Esophagus squamous epithelium (tissue), 4 donors: ENCODE measurements around the gene KCNMB2.

Experiments
- POLR2A ChIP-seq, 4 donors: fragments of 450-650 bp; IDR thresholded peaks; one replicate each; pipeline ENCODE4 v1.6.1; 2017; ENCODE audit warnings: antibody characterized with exemption in 4 of 4, mild to moderate bottlenecking in 4 of 4, moderate library complexity in 3 of 4
- TF ChIP-seq, protein P1 (sequence below), 6 experiments: fragments of 450-650 bp in 4 of 6; fragments of 200-600 bp in 2 of 6; sonication (generic) in 2 of 6; IDR thresholded peaks; one replicate each; pipeline ENCODE4 v1.5.1; 2016 to 2019; ENCODE audit warnings: antibody characterized with exemption in 6 of 6, mild to moderate bottlenecking in 4 of 6, moderate library complexity in 4 of 6

DNA sequence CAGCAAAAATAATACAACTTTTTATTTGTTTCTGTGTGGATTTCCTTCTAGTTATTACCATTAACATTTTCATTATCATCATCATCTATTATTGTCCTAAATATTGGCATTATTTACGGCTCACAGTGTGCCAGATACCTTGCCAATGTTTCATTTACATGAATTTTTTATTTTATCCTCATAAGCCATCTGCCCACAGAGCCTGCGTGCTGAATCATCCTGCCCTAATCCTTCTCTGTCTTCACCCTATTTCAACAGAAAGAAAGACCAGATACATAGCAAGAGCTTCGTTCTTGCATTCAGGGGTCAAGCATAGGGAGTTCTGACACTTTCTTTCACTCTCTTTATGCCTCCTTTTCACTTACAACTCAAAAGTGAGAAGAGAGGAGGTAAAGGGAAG lies 82.0 kb downstream of the KCNMB2 start:
- TF ChIP-seq, protein P1, sequence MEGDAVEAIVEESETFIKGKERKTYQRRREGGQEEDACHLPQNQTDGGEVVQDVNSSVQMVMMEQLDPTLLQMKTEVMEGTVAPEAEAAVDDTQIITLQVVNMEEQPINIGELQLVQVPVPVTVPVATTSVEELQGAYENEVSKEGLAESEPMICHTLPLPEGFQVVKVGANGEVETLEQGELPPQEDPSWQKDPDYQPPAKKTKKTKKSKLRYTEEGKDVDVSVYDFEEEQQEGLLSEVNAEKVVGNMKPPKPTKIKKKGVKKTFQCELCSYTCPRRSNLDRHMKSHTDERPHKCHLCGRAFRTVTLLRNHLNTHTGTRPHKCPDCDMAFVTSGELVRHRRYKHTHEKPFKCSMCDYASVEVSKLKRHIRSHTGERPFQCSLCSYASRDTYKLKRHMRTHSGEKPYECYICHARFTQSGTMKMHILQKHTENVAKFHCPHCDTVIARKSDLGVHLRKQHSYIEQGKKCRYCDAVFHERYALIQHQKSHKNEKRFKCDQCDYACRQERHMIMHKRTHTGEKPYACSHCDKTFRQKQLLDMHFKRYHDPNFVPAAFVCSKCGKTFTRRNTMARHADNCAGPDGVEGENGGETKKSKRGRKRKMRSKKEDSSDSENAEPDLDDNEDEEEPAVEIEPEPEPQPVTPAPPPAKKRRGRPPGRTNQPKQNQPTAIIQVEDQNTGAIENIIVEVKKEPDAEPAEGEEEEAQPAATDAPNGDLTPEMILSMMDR (IDR thresholded peaks at IDR 0.05) = no peak
- no peak for TF ChIP-seq POLR2A (IDR thresholded peaks at IDR 0.05)
